Endothelial cell (in vitro differentiated cells): ENCODE data around the gene TMEM19. TPM values are rescaled to one million over a fixed set of nuclear protein-coding genes. Genes with fewer than 3 reads are reported as not detected.

Experiments
- DNase-seq: peaks from one replicate; pipeline ENCODE4 v3.0.0; 2021; ENCODE audit warnings: low spot score
- H3K27ac Mint-ChIP-seq: one replicate; pipeline ENCODE4 v1.8.0; 2021; ENCODE audit warnings: mixed read lengths, inconsistent platforms; ENCODE audit not compliant: unreplicated experiment
- H3K27me3 Mint-ChIP-seq: one replicate; pipeline ENCODE4 v1.8.0; 2021; ENCODE audit warnings: mild to moderate bottlenecking, moderate library complexity, mixed read lengths, inconsistent platforms; ENCODE audit not compliant: unreplicated experiment
- H3K36me3 Mint-ChIP-seq: one replicate; pipeline ENCODE4 v1.8.0; 2021; ENCODE audit warnings: mild to moderate bottlenecking, low read depth, mixed read lengths, inconsistent platforms; ENCODE audit not compliant: unreplicated experiment
- H3K4me1 Mint-ChIP-seq: one replicate; pipeline ENCODE4 v1.8.0; 2021; ENCODE audit warnings: mild to moderate bottlenecking, mixed read lengths, inconsistent platforms; ENCODE audit not compliant: unreplicated experiment
- H3K4me3 Mint-ChIP-seq: one replicate; pipeline ENCODE4 v1.8.0; 2021; ENCODE audit warnings: mild to moderate bottlenecking, mixed read lengths, inconsistent platforms; ENCODE audit not compliant: unreplicated experiment
- H3K9me3 Mint-ChIP-seq: one replicate; pipeline ENCODE4 v1.8.0; 2021; ENCODE audit warnings: mixed read lengths, inconsistent platforms; ENCODE audit not compliant: unreplicated experiment
- CTCF ChIP-seq: fragments of 200-600 bp; sonication (generic); IDR thresholded peaks from one replicate; pipeline ENCODE4 v1.5.0; 2021; ENCODE audit warnings: antibody characterized with exemption; ENCODE audit not compliant: unreplicated experiment
- total RNA-seq: library from RNA; stranded (reverse); fragmentation: NEBNext Ultra II Directional; extraction: Animal tissue kit (Norgen Biotek cat#: 25700); gene quantifications from one replicate; pipeline ENCODE4 v1.2.1, GENCODE V29; 2021; ENCODE audit not compliant: unreplicated experiment

Gene TMEM19
- total RNA-seq, 1 donor from 2014 or later: 22.0 TPM

DNA sequence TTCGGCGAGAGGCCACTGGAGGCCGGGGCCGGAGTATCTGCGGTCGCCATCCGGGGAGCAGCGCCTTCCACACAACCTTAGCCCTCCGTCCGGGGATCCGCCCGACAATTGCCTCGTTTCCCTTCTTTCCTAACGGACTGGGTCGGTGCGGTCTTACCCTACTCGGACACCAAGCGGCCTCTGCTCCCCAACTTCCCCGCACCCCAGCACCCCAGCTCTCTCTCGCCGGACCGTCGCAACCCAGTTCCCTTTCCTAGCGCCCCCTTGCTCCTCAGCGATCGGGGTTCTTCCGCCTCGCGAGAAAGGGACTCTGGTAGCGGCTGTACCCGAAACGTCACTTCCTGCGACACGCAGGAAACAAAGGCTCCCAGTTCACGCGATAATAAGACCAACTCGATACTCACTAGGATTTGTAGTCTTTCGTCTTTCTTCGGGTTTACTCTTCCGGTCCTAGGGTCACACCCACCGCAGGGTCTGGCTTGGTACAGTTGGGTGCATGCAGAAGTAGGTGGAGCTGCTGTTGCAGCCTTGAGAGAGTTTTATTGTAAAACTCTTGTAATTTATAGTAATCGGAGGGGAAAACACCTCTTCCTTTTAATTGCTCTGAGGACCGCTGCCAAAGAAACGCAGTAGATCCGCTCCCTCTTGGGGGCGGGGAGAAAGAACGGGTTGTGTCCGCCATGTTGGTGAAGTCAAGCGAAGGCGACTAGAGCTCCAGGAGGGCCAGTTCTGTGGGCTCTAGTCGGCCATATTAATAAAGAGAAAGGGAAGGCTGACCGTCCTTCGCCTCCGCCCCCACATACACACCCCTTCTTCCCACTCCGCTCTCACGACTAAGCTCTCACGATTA lies 22.1 kb upstream of the TMEM19 start, which contains the start of the genes THAP2 and ZFC3H1:
Gene THAP2, plus strand, starts transcription at position 741 of the 850 bp plus-strand sequence. CDS start 209 bp downstream, outside the sequence.
Gene ZFC3H1, minus strand, starts transcription at position 288 of the 850 bp plus-strand sequence. Its CDS starts 238 bp downstream, at position 50.
- peak within 1 kb of the TSS; percentile 100 for H3K4me3 Mint-ChIP-seq
- H3K4me1 Mint-ChIP-seq: peaks cover 28% of the 10 kb centered on the region
- H3K9me3 Mint-ChIP-seq: no peaks in the 10 kb centered on the region
- H3K27ac Mint-ChIP-seq: peak within 1 kb of the TSS; percentile 100
- DNase-seq: peak; percentile 85
- peaks cover 23% of the 10 kb centered on the region for H3K36me3 Mint-ChIP-seq
- TF ChIP-seq CTCF: no peak
- peaks cover 19% of the 10 kb centered on the region for H3K27me3 Mint-ChIP-seq

GRCh38 chr12:71664411-71665089 lies 21.3 kb upstream of the TMEM19 start:
- TF ChIP-seq CTCF: no peak
- H3K27ac Mint-ChIP-seq: peak overlapping the region; percentile 100

DNA sequence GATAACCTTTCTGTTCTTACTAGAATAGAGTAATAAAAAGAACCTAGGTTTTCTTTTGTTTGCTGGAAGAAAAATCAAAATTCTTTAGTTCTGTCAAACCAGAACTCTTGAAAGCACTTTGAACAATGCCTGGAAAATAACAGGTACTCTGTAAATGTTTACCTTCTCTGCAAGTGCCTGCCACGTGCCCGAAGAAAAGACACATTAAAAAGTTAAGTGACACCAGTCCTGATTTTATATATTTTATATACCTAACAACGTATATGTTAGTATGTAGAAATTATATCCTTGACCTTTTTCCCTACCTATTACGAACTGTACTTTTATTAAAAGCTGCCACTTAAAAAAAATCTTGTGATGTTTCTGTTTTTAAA lies 20.8 kb upstream of the TMEM19 start:
- Mint-ChIP-seq H3K27me3 (peaks cover 19% of the 10 kb centered on the region), H3K4me3 (peak overlapping the region; percentile 100), H3K4me1 (peaks cover 28% of the 10 kb centered on the region), H3K9me3 (no peaks in the 10 kb centered on the region), H3K27ac (peak overlapping the region; percentile 100), H3K36me3 (peaks cover 16% of the 10 kb centered on the region)
- DNase-seq: no peak
- no peak for TF ChIP-seq CTCF

More at GRCh38 chr12:71664411-71665089, 21.3 kb upstream of the TMEM19 start:
- Mint-ChIP-seq H3K9me3 (no peaks in the 10 kb centered on the region), H3K27me3 (peaks cover 19% of the 10 kb centered on the region), H3K36me3 (peaks cover 16% of the 10 kb centered on the region), H3K4me3 (peak overlapping the region; percentile 100), H3K4me1 (peaks cover 28% of the 10 kb centered on the region)
- no peak for DNase-seq

DNA sequence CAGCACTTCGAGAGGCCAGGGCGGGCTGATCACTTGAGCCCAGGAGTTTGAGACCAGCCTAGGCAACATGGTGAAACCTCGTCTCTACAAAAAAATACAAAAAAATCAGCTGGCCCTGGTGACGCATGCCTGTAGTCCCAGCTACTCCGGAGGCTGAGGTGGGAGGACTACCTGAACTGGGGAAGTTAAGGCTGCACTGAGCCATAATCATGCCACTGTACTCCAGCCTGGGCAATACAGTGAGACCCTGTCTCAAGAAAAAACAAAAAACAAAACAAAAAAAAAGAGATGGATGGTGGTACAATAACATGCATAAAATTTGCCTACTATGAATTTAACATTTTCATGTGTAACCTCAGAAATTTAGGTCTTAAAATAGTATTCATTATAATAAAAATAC lies 19.6 kb upstream of the TMEM19 start:
- no peak overlapping the region for H3K4me3 Mint-ChIP-seq
- peaks cover 16% of the 10 kb centered on the region for H3K36me3 Mint-ChIP-seq
- TF ChIP-seq CTCF: no peak
- no peaks in the 10 kb centered on the region for H3K9me3 Mint-ChIP-seq
- no peak for DNase-seq
- no peak overlapping the region for H3K27ac Mint-ChIP-seq
- H3K4me1 Mint-ChIP-seq: peaks cover 29% of the 10 kb centered on the region
- H3K27me3 Mint-ChIP-seq: peaks cover 19% of the 10 kb centered on the region
